ENCODE results near the gene TMEM108. TPM values are rescaled to one million over a fixed set of nuclear protein-coding genes. Genes with fewer than 3 reads are reported as not detected.

The TMEM108 gene
- total RNA-seq, 1 experiment from 2014 or later, result not detected

DNA sequence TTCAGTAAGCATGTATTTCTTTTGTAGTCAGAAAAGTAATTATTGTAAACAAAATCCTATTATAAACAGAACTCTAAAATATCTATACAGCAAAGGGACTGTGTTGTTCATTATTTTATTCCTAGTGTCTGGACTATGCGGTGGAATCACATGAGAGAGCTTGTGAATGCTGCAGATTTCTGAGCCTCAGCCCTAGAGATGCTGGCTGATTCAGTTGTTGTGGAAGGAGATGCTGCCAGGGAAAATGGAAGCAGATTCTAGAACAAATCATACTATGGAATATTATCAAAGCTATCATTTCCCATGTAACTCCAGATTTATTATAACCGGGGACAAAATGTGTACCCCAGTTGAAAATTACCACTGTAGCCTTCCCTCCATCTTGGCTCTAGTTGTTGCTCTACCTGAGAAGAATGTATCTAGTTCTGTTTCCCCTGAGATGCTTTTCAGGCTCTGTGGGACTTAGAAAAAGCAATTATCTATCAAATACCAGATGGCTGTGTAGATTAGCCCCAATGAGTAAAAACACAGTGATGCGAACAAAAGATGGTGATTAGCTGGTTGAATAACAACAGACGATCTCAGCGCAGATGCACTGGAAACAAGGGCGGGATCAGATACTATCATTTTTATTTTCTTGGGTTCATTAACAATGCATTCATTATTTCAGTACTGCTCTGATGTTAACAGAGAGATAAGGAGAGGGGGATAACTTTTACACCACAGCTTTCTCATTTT, 131.3 kb downstream of the TMEM108 start:
- Histone ChIP-seq H3K4me3 (no peak overlapping the region), H3K9me3 (replicated peaks) (no peaks in the 10 kb centered on the region), H3K27me3 (replicated peaks) (no peaks in the 10 kb centered on the region; the same call in 1 of the 2 replicates)

GRCh38 chr3:133171831-133172230, 133.6 kb downstream of the TMEM108 start:
- Histone ChIP-seq H3K36me3 (no peaks in the 10 kb centered on the region), H3K9me3 (replicated peaks) (no peaks in the 10 kb centered on the region), H3K27me3 (replicated peaks) (no peaks in the 10 kb centered on the region; the same call in 1 of the 2 replicates), H3K27ac (no peak overlapping the region), H3K4me3 (no peak overlapping the region), H3K4me1 (replicated peaks) (no peaks in the 10 kb centered on the region)
- no peak for DNase-seq (ENCODE audit: low read depth in 1 of 2, low spot score in 2 of 2)

More for the DNA sequence above, 131.3 kb downstream of the TMEM108 start:
- Histone ChIP-seq H3K4me1 (replicated peaks) (no peaks in the 10 kb centered on the region), H3K36me3 (no peaks in the 10 kb centered on the region), H3K27ac (no peak overlapping the region)
- no peak for DNase-seq (ENCODE audit: low read depth in 1 of 2, low spot score in 2 of 2)

DNA sequence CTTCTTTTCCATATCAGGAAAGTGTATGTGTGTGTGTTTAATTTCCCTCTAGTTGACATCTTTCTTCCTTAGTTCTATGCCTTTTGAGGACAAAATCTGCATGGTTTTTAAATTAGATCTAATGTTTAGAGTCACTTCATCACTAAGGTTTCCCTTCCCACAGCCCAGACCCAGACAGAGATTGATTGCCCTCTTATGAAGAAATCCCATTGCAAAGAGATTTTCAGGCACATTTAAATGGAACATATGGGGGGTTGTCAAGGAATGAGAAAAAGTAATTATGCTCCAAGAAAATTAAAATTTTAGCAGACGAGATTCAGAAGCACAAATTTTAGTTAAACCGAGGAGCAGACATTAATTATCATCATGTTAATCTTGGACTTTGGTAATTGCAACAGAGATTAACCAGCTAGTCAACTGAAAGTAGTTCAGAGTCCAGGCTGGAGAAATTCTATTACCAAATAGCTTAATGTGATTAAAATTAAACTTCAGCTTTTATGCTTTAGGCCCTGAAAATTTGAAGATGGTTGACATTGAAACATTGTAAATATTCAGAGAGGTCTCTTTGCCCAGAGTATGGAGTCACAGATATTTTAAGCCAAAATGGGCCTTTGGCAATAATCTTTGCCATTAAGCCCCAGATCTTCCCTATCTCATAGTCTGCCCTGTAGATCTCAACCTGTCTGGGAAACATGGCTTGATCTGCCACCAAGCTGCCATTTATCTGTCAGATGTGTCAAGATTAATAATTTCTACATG, 143.4 kb downstream of the TMEM108 start:
- no peak for DNase-seq (ENCODE audit: low read depth in 1 of 2, low spot score in 2 of 2)
- no peaks in the 10 kb centered on the region for H3K36me3 ChIP-seq
- H3K27me3 ChIP-seq (replicated peaks), result peaks cover 6% of the 10 kb centered on the region; the same call in 1 of the 2 replicates
- no peak overlapping the region for H3K27ac ChIP-seq
- H3K4me3 ChIP-seq, result no peak overlapping the region
- no peaks in the 10 kb centered on the region for H3K4me1 ChIP-seq (replicated peaks)
- no peaks in the 10 kb centered on the region for H3K9me3 ChIP-seq (replicated peaks)

DNA sequence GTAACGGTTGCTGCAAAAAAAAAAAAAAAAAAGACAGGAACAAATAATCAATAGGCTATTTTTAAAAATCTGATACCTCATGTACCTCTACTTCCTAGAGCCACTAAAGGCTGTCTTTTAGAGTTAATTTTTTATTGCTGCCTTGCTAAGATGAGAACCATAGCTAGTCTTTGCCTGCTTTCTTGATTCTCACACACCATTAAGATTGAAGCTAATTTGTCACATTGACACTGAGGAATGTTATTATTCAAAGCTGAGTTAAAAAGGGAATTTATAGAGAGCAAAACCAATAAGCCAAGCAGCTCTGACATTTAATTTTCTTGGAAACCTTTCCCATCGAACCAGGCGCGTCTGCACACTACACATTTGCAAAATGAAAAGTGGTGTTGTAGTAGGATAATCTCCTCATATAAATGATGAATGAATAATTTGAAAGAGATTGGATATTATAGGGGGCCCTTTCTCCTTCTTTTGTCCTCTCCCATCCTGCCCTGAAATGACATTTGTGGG, 149.7 kb downstream of the TMEM108 start:
- DNase-seq (ENCODE audit: low read depth in 1 of 2, low spot score in 2 of 2), result no peak
- no peaks in the 10 kb centered on the region for H3K9me3 ChIP-seq (replicated peaks)
- H3K27me3 ChIP-seq (replicated peaks), result 0 out of 2 replicates have a peak, but pooled peaks cover 4% of the 10 kb centered on the region
- H3K36me3 ChIP-seq, result no peaks in the 10 kb centered on the region
- no peak overlapping the region for H3K4me3 ChIP-seq
- no peak overlapping the region for H3K27ac ChIP-seq
- H3K4me1 ChIP-seq (replicated peaks), result no peaks in the 10 kb centered on the region

- no peak overlapping the region for H3K4me3 ChIP-seq
- H3K27me3 ChIP-seq (replicated peaks), result 0 out of 2 replicates have a peak, but pooled peaks cover 4% of the 10 kb centered on the region
- H3K4me1 ChIP-seq (replicated peaks), result no peaks in the 10 kb centered on the region
- DNase-seq (ENCODE audit: low read depth in 1 of 2, low spot score in 2 of 2), result no peak
- H3K36me3 ChIP-seq, result no peaks in the 10 kb centered on the region
- H3K9me3 ChIP-seq (replicated peaks), result no peaks in the 10 kb centered on the region
- no peak overlapping the region for H3K27ac ChIP-seq
Measured at GRCh38 chr3:133188996-133189395, 150.8 kb downstream of the TMEM108 start.

DNA sequence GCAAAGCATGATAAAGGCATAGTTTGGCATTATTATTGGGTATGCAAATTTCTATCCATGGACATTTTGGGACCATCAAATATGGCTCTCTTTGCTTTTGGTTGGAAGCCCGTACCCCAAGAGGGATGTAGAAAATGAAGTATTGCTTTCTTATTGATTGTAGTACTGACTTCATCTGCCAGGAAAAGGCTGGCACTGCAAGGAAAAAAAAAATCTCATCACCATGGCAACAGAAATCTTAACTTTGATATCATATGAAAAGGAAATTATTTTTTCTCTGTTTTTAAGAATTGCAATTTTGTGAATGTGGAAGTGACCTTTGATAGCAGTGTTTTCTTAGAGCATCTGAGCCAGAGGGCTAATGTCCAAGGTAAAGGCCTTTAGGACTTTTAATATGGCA, 151.7 kb downstream of the TMEM108 start:
- DNase-seq (ENCODE audit: low read depth in 1 of 2, low spot score in 2 of 2), result no peak
- H3K27ac ChIP-seq, result no peak overlapping the region
- H3K27me3 ChIP-seq (replicated peaks), result 0 out of 2 replicates have a peak, but pooled peaks cover 4% of the 10 kb centered on the region
- H3K4me1 ChIP-seq (replicated peaks), result no peaks in the 10 kb centered on the region
- no peaks in the 10 kb centered on the region for H3K36me3 ChIP-seq
- H3K4me3 ChIP-seq, result no peak overlapping the region
- H3K9me3 ChIP-seq (replicated peaks), result no peaks in the 10 kb centered on the region

DNA sequence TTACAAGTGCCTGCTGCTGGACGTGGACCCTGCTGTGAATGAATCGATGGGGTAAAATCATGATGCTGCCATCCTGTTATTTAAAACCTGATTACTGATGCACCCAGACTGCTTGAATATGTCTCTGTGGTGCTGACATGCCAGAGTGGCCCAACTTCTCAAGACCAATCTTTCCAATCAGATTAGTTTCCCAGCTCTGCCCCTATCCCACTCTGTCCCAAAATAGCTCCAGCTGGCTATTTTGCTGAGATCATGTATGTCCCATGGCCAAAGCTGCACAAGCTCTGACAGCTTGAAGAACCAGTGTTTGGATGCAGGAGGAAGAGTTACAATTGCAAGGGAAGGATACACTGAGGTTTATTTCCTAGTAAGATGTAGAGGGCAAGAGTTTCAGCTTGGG, 153.6 kb downstream of the TMEM108 start:
- no peaks in the 10 kb centered on the region for H3K4me1 ChIP-seq (replicated peaks)
- no peaks in the 10 kb centered on the region for H3K9me3 ChIP-seq (replicated peaks)
- H3K27ac ChIP-seq, result no peak overlapping the region
- H3K27me3 ChIP-seq (replicated peaks), result 0 out of 2 replicates have a peak, but pooled peaks cover 2% of the 10 kb centered on the region
- H3K36me3 ChIP-seq, result no peaks in the 10 kb centered on the region
- no peak for DNase-seq (ENCODE audit: low read depth in 1 of 2, low spot score in 2 of 2)
- no peak overlapping the region for H3K4me3 ChIP-seq

DNA sequence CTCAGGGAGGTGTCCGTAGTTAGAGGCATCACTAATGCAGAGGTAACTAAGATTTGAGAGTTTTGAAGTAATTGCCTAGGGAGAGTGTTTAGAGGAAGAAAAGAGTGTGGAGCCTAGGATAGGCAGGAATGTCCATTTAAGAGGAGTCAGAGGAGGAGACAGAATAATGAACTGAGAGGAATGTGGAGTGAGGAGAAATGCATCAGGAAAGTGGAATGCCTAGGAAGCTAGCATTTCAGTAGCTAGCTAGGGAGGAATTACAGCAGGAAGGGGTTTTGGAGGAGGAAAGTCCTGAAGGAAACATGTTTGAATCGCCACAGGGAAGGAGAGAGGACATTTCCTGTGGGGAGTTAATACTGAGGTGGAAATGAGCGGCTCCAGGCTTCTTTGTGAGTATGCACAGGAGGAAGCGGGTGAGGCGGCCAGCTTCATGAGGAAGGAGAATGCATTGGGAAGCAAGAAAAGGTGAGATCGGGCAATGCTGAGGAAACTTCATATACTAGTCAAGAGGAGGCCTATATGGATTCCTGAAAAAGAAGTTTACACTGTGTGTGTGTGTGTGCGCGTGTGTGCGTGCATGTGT, 154.3 kb downstream of the TMEM108 start:
- no peaks in the 10 kb centered on the region for H3K4me1 ChIP-seq (replicated peaks)
- no peak for DNase-seq (ENCODE audit: low read depth in 1 of 2, low spot score in 2 of 2)
- 0 out of 2 replicates have a peak, but pooled peaks cover 2% of the 10 kb centered on the region for H3K27me3 ChIP-seq (replicated peaks)
- H3K36me3 ChIP-seq, result no peaks in the 10 kb centered on the region
- H3K9me3 ChIP-seq (replicated peaks), result no peaks in the 10 kb centered on the region
- H3K27ac ChIP-seq, result no peak overlapping the region
- H3K4me3 ChIP-seq, result no peak overlapping the region

- no peaks in the 10 kb centered on the region for H3K36me3 ChIP-seq
- no peak for DNase-seq (ENCODE audit: low read depth in 1 of 2, low spot score in 2 of 2)
Measured at GRCh38 chr3:133192967-133193366, 154.8 kb downstream of the TMEM108 start.

GRCh38 chr3:133196527-133196926, 158.3 kb downstream of the TMEM108 start:
- H3K4me3 ChIP-seq, result no peak overlapping the region
- DNase-seq (ENCODE audit: low read depth in 1 of 2, low spot score in 2 of 2), result no peak
- no peaks in the 10 kb centered on the region for H3K36me3 ChIP-seq
- H3K27ac ChIP-seq, result no peak overlapping the region
- no peaks in the 10 kb centered on the region for H3K4me1 ChIP-seq (replicated peaks)
- 0 out of 2 replicates have a peak, but pooled peaks cover 2% of the 10 kb centered on the region for H3K27me3 ChIP-seq (replicated peaks)
- H3K9me3 ChIP-seq (replicated peaks), result no peaks in the 10 kb centered on the region

More at GRCh38 chr3:133192967-133193366, 154.8 kb downstream of the TMEM108 start:
- H3K4me1 ChIP-seq (replicated peaks), result no peaks in the 10 kb centered on the region
- H3K4me3 ChIP-seq, result no peak overlapping the region
- H3K9me3 ChIP-seq (replicated peaks), result no peaks in the 10 kb centered on the region
- no peak overlapping the region for H3K27ac ChIP-seq
- H3K27me3 ChIP-seq (replicated peaks), result 0 out of 2 replicates have a peak, but pooled peaks cover 2% of the 10 kb centered on the region

- 0 out of 2 replicates have a peak, but pooled peaks cover 2% of the 10 kb centered on the region for H3K27me3 ChIP-seq (replicated peaks)
- no peak for DNase-seq (ENCODE audit: low read depth in 1 of 2, low spot score in 2 of 2)
- H3K4me3 ChIP-seq, result no peak overlapping the region
- H3K4me1 ChIP-seq (replicated peaks), result no peaks in the 10 kb centered on the region
- no peaks in the 10 kb centered on the region for H3K36me3 ChIP-seq
- H3K27ac ChIP-seq, result no peak overlapping the region
- no peaks in the 10 kb centered on the region for H3K9me3 ChIP-seq (replicated peaks)
Measured at GRCh38 chr3:133197619-133198018, 159.4 kb downstream of the TMEM108 start.

GRCh38 chr3:133206921-133207320, 168.7 kb downstream of the TMEM108 start:
- Histone ChIP-seq H3K36me3 (no peaks in the 10 kb centered on the region), H3K4me1 (replicated peaks) (no peaks in the 10 kb centered on the region), H3K27me3 (replicated peaks) (no peaks in the 10 kb centered on the region), H3K4me3 (no peak overlapping the region), H3K27ac (no peak overlapping the region), H3K9me3 (replicated peaks) (no peaks in the 10 kb centered on the region)
- no peak for DNase-seq (ENCODE audit: low read depth in 1 of 2, low spot score in 2 of 2)

- H3K4me1 ChIP-seq (replicated peaks), result no peaks in the 10 kb centered on the region
- no peak overlapping the region for H3K4me3 ChIP-seq
- H3K27me3 ChIP-seq (replicated peaks), result no peaks in the 10 kb centered on the region
- H3K9me3 ChIP-seq (replicated peaks), result no peaks in the 10 kb centered on the region
- no peak for DNase-seq (ENCODE audit: low read depth in 1 of 2, low spot score in 2 of 2)
- H3K27ac ChIP-seq, result no peak overlapping the region
- H3K36me3 ChIP-seq, result no peaks in the 10 kb centered on the region
Measured at GRCh38 chr3:133208184-133208583, 170.0 kb downstream of the TMEM108 start.
